MCF 10A (cell line): ENCODE data around the gene SLC6A18. TPM values are rescaled to one million over a fixed set of nuclear protein-coding genes. Genes with fewer than 3 reads are reported as not detected.

Source experiments
- BruUV-seq: library from RNA; stranded (reverse); fragments of 400-500 nt; replicated peaks from 2 replicates; lab custom pipeline; 2021; lab: Mats Ljungman, UMichigan
- CTCF ChIA-PET: fragments of 300-600 bp; sonication (Branson Sonifier 250); formaldehyde crosslinking; extraction: SDS; loops from one replicate; lab custom pipeline; 2021; ENCODE audit warnings: antibody characterized with exemption, inconsistent platforms; lab: Yijun Ruan, JAX
- POLR2A ChIA-PET: fragments of 300-600, 350-650 bp; sonication (Branson Sonifier 250); formaldehyde crosslinking; extraction: SDS; loops from one replicate; lab custom pipeline; 2020; ENCODE audit warnings: antibody characterized with exemption, inconsistent platforms; lab: Yijun Ruan, JAX
- DNase-seq: peaks from one replicate; pipeline ENCODE4 v3.0.0-alpha.2; 2018; ENCODE audit not compliant: unreplicated experiment
- H3K27ac Mint-ChIP-seq: one replicate; pipeline ENCODE4 v1.8.0; 2022; ENCODE audit warnings: mild to moderate bottlenecking, low read depth, mixed read lengths; ENCODE audit not compliant: unreplicated experiment
- H3K27me3 Mint-ChIP-seq: one replicate; pipeline ENCODE4 v1.8.0; 2022; ENCODE audit warnings: mixed read lengths; ENCODE audit not compliant: insufficient read depth, unreplicated experiment
- H3K36me3 Mint-ChIP-seq: one replicate; pipeline ENCODE4 v1.8.0; 2022; ENCODE audit warnings: mild to moderate bottlenecking, moderate library complexity, mixed read lengths; ENCODE audit not compliant: insufficient read depth, unreplicated experiment
- H3K4me1 Mint-ChIP-seq: one replicate; pipeline ENCODE4 v1.8.0; 2022; ENCODE audit warnings: mixed read lengths; ENCODE audit not compliant: insufficient read depth, unreplicated experiment
- H3K4me3 Mint-ChIP-seq: one replicate; pipeline ENCODE4 v1.8.0; 2022; ENCODE audit warnings: mild to moderate bottlenecking, moderate library complexity, mixed read lengths; ENCODE audit not compliant: unreplicated experiment
- H3K9me3 Mint-ChIP-seq: one replicate; pipeline ENCODE4 v1.8.0; 2022; ENCODE audit warnings: mixed read lengths; ENCODE audit not compliant: unreplicated experiment
- CTCF ChIP-seq: fragments of 200-600 bp; IDR thresholded peaks from one replicate; pipeline ENCODE4 v1.8.0; 2022; ENCODE audit warnings: antibody characterized with exemption, mild to moderate bottlenecking; ENCODE audit not compliant: unreplicated experiment
- intact Hi-C: fragments of 100-400 bp; cut with micrococcal nuclease; formaldehyde crosslinking; loops from 2 replicates; pipeline ENCODE4 v1.14.1; 2022
- total RNA-seq: library from RNA; stranded (reverse); gene quantifications from 2 replicates; pipeline ENCODE4 v1.2.3, GENCODE V29; 2022

The SLC6A18 gene
- total RNA-seq, 1 experiment from 2014 or later: not detected

- POLR2A ChIA-PET: no interaction called here
- BruUV-seq: no TSS peak
- CTCF ChIA-PET: no interaction called here
- Mint-ChIP-seq H3K27me3 (no peaks in the 10 kb centered on the region), H3K9me3 (peaks cover 10% of the 10 kb centered on the region), H3K36me3 (peaks cover 5% of the 10 kb centered on the region), H3K4me1 (no peaks in the 10 kb centered on the region), H3K27ac (no peak overlapping the region), H3K4me3 (no peak overlapping the region)
- intact Hi-C loops: no loop called here
- TF ChIP-seq CTCF: no peak
- no peak for DNase-seq
Measured at GRCh38 chr5:1291611-1292080, 66.5 kb downstream of the SLC6A18 start.

- Mint-ChIP-seq H3K27ac (no peak overlapping the region), H3K9me3 (peaks cover 10% of the 10 kb centered on the region), H3K36me3 (peaks cover 5% of the 10 kb centered on the region), H3K27me3 (no peaks in the 10 kb centered on the region), H3K4me1 (no peaks in the 10 kb centered on the region), H3K4me3 (no peak overlapping the region)
- DNase-seq: no peak
- ChIA-PET CTCF (no interaction called here), POLR2A (no interaction called here)
- no peak for TF ChIP-seq CTCF
- intact Hi-C loops: no loop called here
- no TSS peak for BruUV-seq
Measured at GRCh38 chr5:1292139-1292538, 67.0 kb downstream of the SLC6A18 start.

- DNase-seq: no peak
- CTCF ChIA-PET: interaction anchor here (0.6 kb wide), 1 partner anchor 369 kb away, joined by 4 read pairs; no protein-coding TSS in a partner anchor
- Mint-ChIP-seq H3K9me3 (peaks cover 8% of the 10 kb centered on the region), H3K27ac (no peak overlapping the region), H3K4me1 (no peaks in the 10 kb centered on the region), H3K4me3 (no peak overlapping the region), H3K27me3 (no peaks in the 10 kb centered on the region), H3K36me3 (peaks cover 5% of the 10 kb centered on the region)
- POLR2A ChIA-PET: no interaction called here
- TF ChIP-seq CTCF: no peak
- intact Hi-C loops: no loop called here
- no TSS peak for BruUV-seq
Measured at GRCh38 chr5:1292846-1293415, 67.8 kb downstream of the SLC6A18 start.

GRCh38 chr5:1293416-1294205, 68.4 kb downstream of the SLC6A18 start:
- POLR2A ChIA-PET: no interaction called here
- Mint-ChIP-seq H3K36me3 (peaks cover 5% of the 10 kb centered on the region), H3K9me3 (peaks cover 1% of the 10 kb centered on the region), H3K4me3 (no peak overlapping the region), H3K27me3 (no peaks in the 10 kb centered on the region), H3K4me1 (no peaks in the 10 kb centered on the region), H3K27ac (no peak overlapping the region)
- CTCF ChIA-PET: interaction anchor here (0.6 kb wide), 1 partner anchor 370 kb away, joined by 4 read pairs; no protein-coding TSS in a partner anchor
- TF ChIP-seq CTCF: no peak
- intact Hi-C loops: no loop called here
- DNase-seq: no peak
- BruUV-seq: no TSS peak
